Mesenchymal stem cell (in vitro differentiated cells and primary cell): Measurements from ENCODE around the gene VSIG10.

Experiments
- DNase-seq: peaks from one replicate; pipeline ENCODE4 v3.0.0-alpha.2; 2013
- H2AFZ ChIP-seq: one replicate; pipeline ENCODE4 v1.6.1; 2013; ENCODE audit warnings: low read depth, mild to moderate bottlenecking, control low read depth, inconsistent platforms, low read length, moderate library complexity
- H2AK5ac ChIP-seq: 2 replicates; pipeline ENCODE4 v1.6.1; 2013; ENCODE audit warnings: low read length, moderate library complexity, mild to moderate bottlenecking, inconsistent platforms; ENCODE audit not compliant: severe bottlenecking
- H2BK120ac ChIP-seq: one replicate; pipeline ENCODE4 v1.6.1; 2013; ENCODE audit warnings: low read depth, mild to moderate bottlenecking, inconsistent platforms, low read length, moderate library complexity
- H2BK12ac ChIP-seq, 2 experiments: one replicate each; pipeline ENCODE4 v1.6.1; 2013; ENCODE audit warnings: inconsistent platforms in 2 of 2, low read length in 2 of 2, mild to moderate bottlenecking in 2 of 2, moderate library complexity in 2 of 2, control low read depth in 1 of 2
- H2BK15ac ChIP-seq: one replicate; pipeline ENCODE4 v1.6.1; 2013; ENCODE audit warnings: mild to moderate bottlenecking, low read depth, inconsistent platforms; ENCODE audit not compliant: poor library complexity, severe bottlenecking
- H2BK5ac ChIP-seq: 2 replicates; pipeline ENCODE4 v1.6.1; 2013; ENCODE audit warnings: low read depth, mild to moderate bottlenecking, low read length, control low read depth, inconsistent platforms; ENCODE audit not compliant: poor library complexity, severe bottlenecking
- H3K14ac ChIP-seq, 2 experiments: one replicate each; pipeline ENCODE4 v1.6.1; 2013; ENCODE audit warnings: inconsistent platforms in 2 of 2, low read length in 2 of 2, control low read depth in 1 of 2, mild to moderate bottlenecking in 1 of 2, moderate library complexity in 1 of 2
- H3K18ac ChIP-seq, 2 experiments: one replicate each; pipeline ENCODE4 v1.6.1; 2013; ENCODE audit warnings: inconsistent platforms in 2 of 2, low read length in 2 of 2, control low read depth in 1 of 2, low read depth in 1 of 2, mild to moderate bottlenecking in 1 of 2
- H3K23ac ChIP-seq, 2 experiments: one replicate each; pipeline ENCODE4 v1.6.1; 2013; ENCODE audit warnings: inconsistent platforms in 2 of 2, low read length in 2 of 2, mild to moderate bottlenecking in 2 of 2, moderate library complexity in 2 of 2, control low read depth in 1 of 2
- H3K27ac ChIP-seq: 2 replicates; pipeline ENCODE4 v1.5.1; 2013; ENCODE audit warnings: mild to moderate bottlenecking, moderate library complexity, low read length, control low read depth, inconsistent platforms; ENCODE audit not compliant: poor library complexity, severe bottlenecking
- H3K27me3 ChIP-seq, 2 experiments: 2 replicates each; pipeline versions ENCODE4 v1.6.1 to v1.7.0; 2013; ENCODE audit warnings: low read length in 2 of 2, mild to moderate bottlenecking in 2 of 2, moderate library complexity in 2 of 2, control low read depth in 1 of 2, inconsistent platforms in 1 of 2; ENCODE audit not compliant: control insufficient read depth in 1 of 2, insufficient read depth in 1 of 2
- H3K36me3 ChIP-seq, 2 experiments: 2 replicates each; pipeline versions ENCODE4 v1.6.1 to v1.7.0; 2013; ENCODE audit warnings: low read length in 2 of 2, control low read depth in 1 of 2, inconsistent platforms in 1 of 2, low read depth in 1 of 2, mild to moderate bottlenecking in 1 of 2; ENCODE audit not compliant: insufficient read depth in 2 of 2, control insufficient read depth in 1 of 2
- H3K4ac ChIP-seq, 2 experiments: one replicate each; pipeline ENCODE4 v1.6.1; 2013; ENCODE audit warnings: inconsistent platforms in 2 of 2, low read length in 2 of 2, mild to moderate bottlenecking in 2 of 2, moderate library complexity in 2 of 2, control low read depth in 1 of 2, low read depth in 1 of 2
- H3K4me1 ChIP-seq: 2 replicates; pipeline ENCODE4 v1.6.1; 2013; ENCODE audit warnings: low read depth, low read length, control low read depth; ENCODE audit not compliant: control insufficient read depth, insufficient read depth
- H3K4me2 ChIP-seq: 2 replicates; pipeline ENCODE4 v1.6.1; 2013; ENCODE audit warnings: low read length, mild to moderate bottlenecking, inconsistent platforms; ENCODE audit not compliant: poor library complexity, severe bottlenecking
- H3K4me3 ChIP-seq, 2 experiments: 2 replicates each; pipeline versions ENCODE4 v1.5.1 to v1.7.0; 2013; ENCODE audit warnings: low read length in 2 of 2, mild to moderate bottlenecking in 2 of 2, control low read depth in 1 of 2, low read depth in 1 of 2; ENCODE audit not compliant: insufficient read depth in 1 of 2
- H3K79me1 ChIP-seq: replicated peaks from 2 replicates; pipeline ENCODE4 v1.6.1; 2013; ENCODE audit warnings: mild to moderate bottlenecking, control low read depth, low read length, inconsistent platforms; ENCODE audit not compliant: poor library complexity, severe bottlenecking
- H3K9ac ChIP-seq: 2 replicates; pipeline ENCODE4 v1.7.0; 2013; ENCODE audit warnings: mild to moderate bottlenecking, low read length, moderate library complexity
- H3K9me3 ChIP-seq: 2 replicates; pipeline ENCODE4 v1.7.0; 2013; ENCODE audit warnings: mild to moderate bottlenecking, low read length; ENCODE audit not compliant: control insufficient read depth
- H4K8ac ChIP-seq: one replicate; pipeline ENCODE4 v1.6.1; 2013; ENCODE audit warnings: inconsistent platforms, mild to moderate bottlenecking, low read length, moderate library complexity
- H4K91ac ChIP-seq: one replicate; pipeline ENCODE4 v1.6.1; 2013; ENCODE audit warnings: mild to moderate bottlenecking, low read length, inconsistent platforms
- WGBS: methylation state at CpG from one replicate; pipeline ENCODE4 v1.1.7; 2013; ENCODE audit warnings: mixed read lengths; 5-methylcytosine and 5-hydroxymethylcytosine counted together

The VSIG10 gene

DNA sequence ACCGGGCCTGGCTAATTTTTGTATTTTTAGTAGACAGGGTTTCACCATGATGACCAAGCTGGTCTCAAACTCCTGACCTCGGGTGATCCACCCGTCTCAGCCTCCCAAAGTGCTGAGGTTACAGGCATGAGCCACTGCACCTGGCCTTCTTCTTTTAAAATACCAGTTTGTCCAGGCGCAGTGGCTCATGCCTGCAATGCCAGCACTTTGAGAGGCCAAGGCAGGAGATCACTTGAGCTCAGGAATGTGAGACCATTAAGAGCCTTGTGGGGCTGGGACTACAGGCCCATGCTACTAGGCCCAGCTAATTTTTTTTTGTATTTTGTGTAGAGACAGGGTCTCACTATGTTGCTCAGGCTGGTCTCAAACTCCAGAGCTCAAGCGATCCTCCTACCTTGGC lies 24.1 kb upstream of the VSIG10 start:
- H3K18ac ChIP-seq, result no peak overlapping the region
- H3K9me3 ChIP-seq, result no peaks in the 10 kb centered on the region
- no peak overlapping the region for H2BK120ac ChIP-seq
- H4K91ac ChIP-seq, result no peak overlapping the region
- peaks cover 5% of the 10 kb centered on the region for H3K4me1 ChIP-seq
- H2AK5ac ChIP-seq, result no peak overlapping the region
- no peak overlapping the region for H3K9ac ChIP-seq
- 98% methylated on average over 5 of the region's 5 CpGs for WGBS
- H3K4me2 ChIP-seq, result no peak overlapping the region
- no peak overlapping the region for H2BK15ac ChIP-seq
- H3K36me3 ChIP-seq, result peaks cover 0 to 5% of the 10 kb centered on the region in 2 experiments
- peaks cover 4% of the 10 kb centered on the region for H3K79me1 ChIP-seq
- no peak overlapping the region for H3K14ac ChIP-seq
- no peak overlapping the region for H2AFZ ChIP-seq
- no peak overlapping the region for H4K8ac ChIP-seq
- H3K4ac ChIP-seq, result no peak overlapping the region
- H2BK12ac ChIP-seq, result no peak overlapping the region
- H3K23ac ChIP-seq, result no peak overlapping the region
- no peaks in the 10 kb centered on the region for H3K27me3 ChIP-seq
- H3K27ac ChIP-seq, result no peak overlapping the region
- DNase-seq, result no peak
- H2BK5ac ChIP-seq, result no peak overlapping the region
- no peak overlapping the region for H3K4me3 ChIP-seq

DNA sequence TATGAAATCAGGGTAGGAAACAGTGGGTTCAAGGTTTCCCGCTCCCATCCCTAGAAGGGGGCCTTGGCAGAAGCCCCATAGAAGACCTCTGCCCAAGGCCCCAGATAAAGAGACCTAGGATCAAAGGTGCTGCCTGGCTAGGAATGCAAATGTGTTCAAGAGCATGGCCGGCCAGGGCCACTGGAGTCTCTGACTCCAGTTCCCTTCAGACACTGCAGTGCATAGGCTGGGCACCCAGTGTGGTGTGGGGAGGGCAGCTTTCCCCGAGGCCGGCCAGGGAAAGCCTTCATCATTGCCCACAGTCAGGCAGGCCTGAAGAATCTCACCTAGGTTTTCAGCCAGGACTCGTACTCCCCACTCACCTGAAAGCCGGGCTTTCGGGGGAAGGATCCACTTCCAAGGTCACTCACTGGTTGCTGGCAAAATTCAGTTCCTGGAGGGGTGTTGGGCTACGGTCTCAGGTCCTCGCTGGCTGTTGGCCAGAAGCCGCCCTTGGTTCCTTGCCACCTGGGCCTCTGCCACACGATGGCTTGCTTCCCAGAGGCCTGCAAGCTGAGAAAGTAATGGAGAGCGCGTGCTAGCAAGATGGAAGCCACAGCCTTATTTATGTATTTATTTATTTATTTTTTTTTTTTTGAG lies 22.4 kb upstream of the VSIG10 start:
- Histone ChIP-seq H2AFZ (no peak overlapping the region), H3K4me2 (no peak overlapping the region), H3K9ac (no peak overlapping the region), H3K9me3 (no peaks in the 10 kb centered on the region), H2BK15ac (no peak overlapping the region), H3K36me3 (peaks cover 0 to 5% of the 10 kb centered on the region in 2 experiments), H3K4me1 (no peaks in the 10 kb centered on the region), H3K18ac (no peak overlapping the region), H3K23ac (no peak overlapping the region), H3K14ac (no peak overlapping the region), H2BK12ac (no peak overlapping the region), H3K79me1 (peaks cover 4% of the 10 kb centered on the region), H2BK5ac (no peak overlapping the region), H4K91ac (no peak overlapping the region), H3K27ac (no peak overlapping the region), H3K27me3 (no peaks in the 10 kb centered on the region), H3K4me3 (no peak overlapping the region), H2BK120ac (no peak overlapping the region), H4K8ac (peak overlapping the region; percentile 55), H3K4ac (no peak overlapping the region), H2AK5ac (no peak overlapping the region)
- DNase-seq, result no peak
- WGBS, result 91% methylated on average over 10 of the region's 13 CpGs

DNA sequence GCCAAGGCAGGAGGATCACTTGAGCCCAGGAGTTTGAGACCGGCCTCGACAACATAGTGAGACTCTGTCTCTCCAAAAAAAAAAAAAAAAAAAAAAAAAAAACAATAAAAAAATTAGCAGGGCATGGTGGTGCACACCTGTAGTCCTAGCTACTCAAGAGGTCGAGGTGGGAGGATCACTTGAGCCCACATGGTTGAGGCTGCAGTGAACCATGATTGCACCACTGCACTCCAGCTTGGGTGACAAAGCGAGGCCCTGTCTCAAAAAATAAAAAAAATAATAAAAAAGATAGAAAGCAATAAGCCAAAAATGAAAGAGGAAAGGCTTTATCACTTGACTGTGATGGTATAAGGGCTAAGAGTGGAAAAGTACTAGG lies 21.9 kb upstream of the VSIG10 start:
- Histone ChIP-seq H3K4me1 (no peaks in the 10 kb centered on the region), H2AK5ac (no peak overlapping the region), H3K79me1 (peaks cover 4% of the 10 kb centered on the region), H2BK15ac (no peak overlapping the region), H3K9me3 (no peaks in the 10 kb centered on the region), H4K8ac (no peak overlapping the region), H2BK5ac (no peak overlapping the region), H3K4me2 (no peak overlapping the region), H4K91ac (no peak overlapping the region), H3K14ac (no peak overlapping the region), H3K4me3 (no peak overlapping the region), H3K18ac (no peak overlapping the region), H2AFZ (no peak overlapping the region), H3K4ac (no peak overlapping the region), H2BK120ac (no peak overlapping the region), H3K27me3 (no peaks in the 10 kb centered on the region), H3K23ac (no peak overlapping the region), H2BK12ac (no peak overlapping the region), H3K27ac (no peak overlapping the region), H3K36me3 (peaks cover 0 to 5% of the 10 kb centered on the region in 2 experiments), H3K9ac (no peak overlapping the region)
- 82% methylated on average over 1 of the region's 4 CpGs for WGBS
- DNase-seq, result no peak

DNA sequence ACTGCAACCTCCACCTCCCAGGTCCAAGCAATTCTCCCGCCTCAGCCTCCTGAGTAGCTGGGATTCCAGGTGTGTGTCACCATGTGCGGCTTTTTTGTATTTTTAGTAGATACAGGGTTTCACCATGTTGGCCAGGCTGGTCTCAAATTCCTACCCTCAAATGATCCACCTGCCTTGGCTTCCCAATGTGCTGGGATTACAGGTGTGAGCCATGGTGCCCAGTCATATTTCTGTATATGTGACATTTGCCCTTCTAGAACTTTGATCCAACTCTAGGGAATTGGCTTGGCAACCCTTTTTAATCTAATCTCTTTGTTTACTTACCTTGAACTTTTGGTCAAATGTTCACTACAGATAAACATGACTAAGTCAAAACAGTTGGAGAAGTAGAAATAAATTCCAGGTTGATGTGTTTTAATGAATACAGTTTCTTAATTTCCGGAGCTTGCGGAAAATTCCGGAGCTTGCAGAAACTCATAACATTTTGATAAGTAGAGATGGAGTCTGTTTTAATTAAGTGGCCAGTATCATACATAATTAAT lies 20.6 kb upstream of the VSIG10 start:
- no peaks in the 10 kb centered on the region for H3K4me1 ChIP-seq
- no peak overlapping the region for H3K4me2 ChIP-seq
- H3K4me3 ChIP-seq, result no peak overlapping the region
- no peaks in the 10 kb centered on the region for H3K27me3 ChIP-seq
- H3K23ac ChIP-seq, result no peak overlapping the region
- no peak overlapping the region for H2BK12ac ChIP-seq
- peaks cover 4% of the 10 kb centered on the region for H3K79me1 ChIP-seq
- no peak overlapping the region for H2AFZ ChIP-seq
- H4K8ac ChIP-seq, result no peak overlapping the region
- no peak for DNase-seq
- H2AK5ac ChIP-seq, result no peak overlapping the region
- H4K91ac ChIP-seq, result no peak overlapping the region
- H3K9ac ChIP-seq, result no peak overlapping the region
- no peak overlapping the region for H2BK120ac ChIP-seq
- no peak overlapping the region for H2BK15ac ChIP-seq
- 100% methylated on average over 4 of the region's 5 CpGs for WGBS
- no peak overlapping the region for H2BK5ac ChIP-seq
- H3K36me3 ChIP-seq, result peaks cover 0 to 5% of the 10 kb centered on the region in 2 experiments
- H3K9me3 ChIP-seq, result no peaks in the 10 kb centered on the region
- H3K14ac ChIP-seq, result no peak overlapping the region
- no peak overlapping the region for H3K27ac ChIP-seq
- no peak overlapping the region for H3K4ac ChIP-seq
- H3K18ac ChIP-seq, result no peak overlapping the region
